ENCODE measurements around the gene RNF166. TPM values are rescaled to one million over a fixed set of nuclear protein-coding genes. Genes with fewer than 3 reads are reported as not detected.

The RNF166 gene
- total RNA-seq, 4 donors from 2014 or later, result 22.9 to 32.5 (median 26.1) TPM

- peaks cover 8 to 9% of the 10 kb centered on the region in 2 donors for H3K4me1 ChIP-seq
- no peaks in the 10 kb centered on the region for H3K27me3 ChIP-seq
- no peak for TF ChIP-seq CTCF (IDR thresholded peaks at IDR 0.05 in 4 of 5, conservative IDR thresholded peaks at IDR 0.05 in 1 of 5)
- TF ChIP-seq POLR2A (IDR thresholded peaks at IDR 0.05), result no peak
- H3K4me3 ChIP-seq, result no peak overlapping the region
- no peaks in the 10 kb centered on the region for H3K9me3 ChIP-seq
- H3K27ac ChIP-seq, result peak overlapping the region in 2 of 4 donors; percentile 43 to 59
- peaks cover 0 to 29% of the 10 kb centered on the region in 2 donors for H3K36me3 ChIP-seq
- DNase-seq (no peak), ATAC-seq (no peak)
- intact Hi-C loops (cut with DNase I; ENCODE audit: low total_unique reads), result no loop called here
- in situ Hi-C loops (cut with MboI; ENCODE audit: low sequenced_read_pairs in 4 of 4), result no loop called here
These were observed 54.0 kb downstream of the RNF166 start for GRCh38 chr16:88651989-88652761.

- H3K4me3 ChIP-seq, result peak overlapping the region; percentile 50 to 64 (median 61)
- peak overlapping the region; percentile 7 to 64 (median 56) for H3K27ac ChIP-seq
- in situ Hi-C loops (cut with MboI; ENCODE audit: low sequenced_read_pairs in 4 of 4), result no loop called here
- ATAC-seq, result peak; percentile 32 to 59
- TF ChIP-seq POLR2A (IDR thresholded peaks at IDR 0.05), result no peak
- TF ChIP-seq CTCF (IDR thresholded peaks at IDR 0.05 in 4 of 5, conservative IDR thresholded peaks at IDR 0.05 in 1 of 5), result no peak
- H3K27me3 ChIP-seq, result no peaks in the 10 kb centered on the region
- peaks cover 8 to 9% of the 10 kb centered on the region in 2 donors for H3K4me1 ChIP-seq
- peak in 1 of 2 donors; percentile 45 for DNase-seq
- H3K36me3 ChIP-seq, result peaks cover 0 to 29% of the 10 kb centered on the region in 2 donors
- intact Hi-C loops (cut with DNase I; ENCODE audit: low total_unique reads), result no loop called here
- no peaks in the 10 kb centered on the region for H3K9me3 ChIP-seq
These were observed 54.8 kb downstream of the RNF166 start for GRCh38 chr16:88651276-88651988.

- H3K27me3 ChIP-seq, result no peaks in the 10 kb centered on the region
- H3K36me3 ChIP-seq, result peaks cover 0 to 25% of the 10 kb centered on the region in 2 donors
- H3K4me1 ChIP-seq, result peaks cover 8 to 9% of the 10 kb centered on the region in 2 donors
- peak; percentile 37 to 46 for DNase-seq
- intact Hi-C loops (cut with DNase I; ENCODE audit: low total_unique reads) (no loop called here), in situ Hi-C loops (cut with MboI; ENCODE audit: low sequenced_read_pairs in 4 of 4) (no loop called here)
- H3K27ac ChIP-seq, result peak within 1 kb of the TSS; percentile 38 to 64 (median 58)
- peak; percentile 43 to 45 for ATAC-seq
- peak within 1 kb of the TSS; percentile 50 to 64 (median 61) for H3K4me3 ChIP-seq
- H3K9me3 ChIP-seq, result no peaks in the 10 kb centered on the region
- TF ChIP-seq CTCF (IDR thresholded peaks at IDR 0.05 in 4 of 5, conservative IDR thresholded peaks at IDR 0.05 in 1 of 5), result no peak
- TF ChIP-seq POLR2A (IDR thresholded peaks at IDR 0.05), result no peak
These were observed 55.4 kb downstream of the RNF166 start, which contains the start of gene CYBA for GRCh38 chr16:88650749-88651275. Gene CYBA (minus strand): TSS chr16:88651053. CDS start chr16:88651013, 40 bp downstream.

- Histone ChIP-seq H3K27ac (peak overlapping the region; percentile 38 to 64 (median 58)), H3K27me3 (no peaks in the 10 kb centered on the region), H3K4me3 (peak overlapping the region; percentile 50 to 64 (median 61)), H3K9me3 (no peaks in the 10 kb centered on the region), H3K36me3 (peaks cover 0 to 18% of the 10 kb centered on the region in 2 donors), H3K4me1 (peaks cover 8 to 9% of the 10 kb centered on the region in 2 donors)
- ATAC-seq, result peak in 1 of 2 donors; percentile 25
- TF ChIP-seq CTCF (IDR thresholded peaks at IDR 0.05 in 4 of 5, conservative IDR thresholded peaks at IDR 0.05 in 1 of 5) (no peak), POLR2A (IDR thresholded peaks at IDR 0.05) (no peak)
- intact Hi-C loops (cut with DNase I; ENCODE audit: low total_unique reads), result no loop called here
- in situ Hi-C loops (cut with MboI; ENCODE audit: low sequenced_read_pairs in 4 of 4), result no loop called here
- DNase-seq, result no peak
These were observed 56.1 kb downstream of the RNF166 start for GRCh38 chr16:88649924-88650748.
